Keratinocyte (primary cell): ENCODE results near the gene CCZ1. TPM values are rescaled to one million over a fixed set of nuclear protein-coding genes. Genes with fewer than 3 reads are reported as not detected.

Experiments
- polyA plus RNA-seq, 5 experiments: library from polyadenylated mRNA; depleted of rRNA in 3 of 5; stranded (reverse) in 3 of 5; stranded (forward) in 1 of 5; unstranded in 1 of 5; fragments of >200 nt; gene quantifications; 1 replicate in 1 of 5; 2 replicates in 3 of 5; 3 replicates in 1 of 5; pipeline versions ENCODE4 v1.2.1 to v1.2.3, GENCODE V29; 2011 to 2012; ENCODE audit warnings: missing spikeins in 2 of 5, low read depth in 1 of 5, low replicate concordance in 1 of 5
- small RNA-seq, 3 experiments: library from RNA; depleted of rRNA; stranded (forward); fragments of <200 nt; gene quantifications; one replicate each; pipeline ENCODE3, GENCODE V24; 2012; ENCODE audit warnings: low read depth in 3 of 3, low replicate concordance in 1 of 3; ENCODE audit not compliant: insufficient read length in 3 of 3

The CCZ1 gene
- polyA plus RNA-seq, 1 donor (not counting 4 experiments of a cell fraction or from before 2014, with no cell fraction given): 110 TPM

Small RNA genes lying within 50 kb of the gene (small RNA-seq; reads per million reads assigned to genes)
- gene RN7SL556P: 0 reads per million in 3 experiments

Other genes starting within 250 kb of the CCZ1 start
- gene RNF216, start 117.1 kb upstream of the CCZ1 start, polyA plus RNA-seq: 12.4 to 23.6 TPM (median 15.4 TPM) in 3 replicates
- gene OCM, start 17.9 kb upstream of the CCZ1 start, polyA plus RNA-seq: not detected in 3 replicates
- gene RSPH10B, start 72.0 kb downstream of the CCZ1 start, polyA plus RNA-seq: 0.03 TPM in 1 of 3 replicates, not detected in the others
- 9.0 to 12.7 TPM (median 10.3 TPM) in 3 replicates for gene PMS2, start 110.3 kb downstream of the CCZ1 start, polyA plus RNA-seq
- gene AIMP2, start 110.5 kb downstream of the CCZ1 start, polyA plus RNA-seq: 58.8 to 84.6 TPM (median 71.0 TPM) in 3 replicates
- gene ANKRD61, start 132.6 kb downstream of the CCZ1 start, polyA plus RNA-seq: 0.10 to 0.22 TPM in 2 of 3 replicates, not detected in the other
- 35.3 to 66.6 TPM (median 65.2 TPM) in 3 replicates for gene EIF2AK1, start 160.4 kb downstream of the CCZ1 start, polyA plus RNA-seq
- gene USP42, start 206.2 kb downstream of the CCZ1 start, polyA plus RNA-seq: 2.5 to 4.1 TPM (median 3.6 TPM) in 3 replicates